Raji (cell line): ENCODE measurements around the gene MMP19.
A peak's percentile ranks its signal among the peaks of the same experiment; 100 is the strongest.

ENCODE experiments used
- POLR2A ChIP-seq: IDR thresholded peaks from 2 replicates; pipeline ENCODE4 v1.6.1; 2011; ENCODE audit warnings: low read depth, low read length, control low read depth; ENCODE audit not compliant: insufficient read depth

MMP19 gene

GRCh38 chr12:55827806-55828205 is 14.9 kb downstream of the MMP19 start:
- TF ChIP-seq POLR2A = no peak

- no peak for TF ChIP-seq POLR2A
Measured at GRCh38 chr12:55824726-55825125, 18.0 kb downstream of the MMP19 start.

GRCh38 chr12:55823419-55823818 is 19.3 kb downstream of the MMP19 start:
- TF ChIP-seq POLR2A = no peak

- no peak for TF ChIP-seq POLR2A
Measured at GRCh38 chr12:55822228-55822627, 20.5 kb downstream of the MMP19 start.

- no peak for TF ChIP-seq POLR2A
Measured at GRCh38 chr12:55820679-55821078, 22.1 kb downstream of the MMP19 start.

- TF ChIP-seq POLR2A = no peak
Measured at GRCh38 chr12:55818886-55819285, 23.9 kb downstream of the MMP19 start.

- TF ChIP-seq POLR2A = no peak
Measured at GRCh38 chr12:55818140-55818728, 24.5 kb downstream of the MMP19 start.

GRCh38 chr12:55817345-55818139 is 25.2 kb downstream of the MMP19 start, which contains the start of the genes ORMDL2 and SARNP:
ORMDL2 (plus strand) TSS chr12:55818041; CDS start chr12:55819000, 959 bp downstream.
SARNP (minus strand) TSS chr12:55817724; CDS start chr12:55817701, 23 bp downstream.
- TF ChIP-seq POLR2A = peak; percentile 81

- no peak for TF ChIP-seq POLR2A
Measured at GRCh38 chr12:55816881-55817344, 25.8 kb downstream of the MMP19 start.

- TF ChIP-seq POLR2A = no peak
Measured at GRCh38 chr12:55815473-55815872, 27.3 kb downstream of the MMP19 start.

- no peak for TF ChIP-seq POLR2A
Measured at GRCh38 chr12:55814257-55814656, 28.5 kb downstream of the MMP19 start.

GRCh38 chr12:55812088-55812487 is 30.6 kb downstream of the MMP19 start:
- TF ChIP-seq POLR2A = no peak

- no peak for TF ChIP-seq POLR2A
Measured at GRCh38 chr12:55809274-55809673, 33.5 kb downstream of the MMP19 start.

- no peak for TF ChIP-seq POLR2A
Measured at GRCh38 chr12:55806982-55807381, 35.8 kb downstream of the MMP19 start.

- TF ChIP-seq POLR2A = no peak
Measured at GRCh38 chr12:55797550-55797949, 45.2 kb downstream of the MMP19 start.

GRCh38 chr12:55797068-55797467 is 45.7 kb downstream of the MMP19 start:
- no peak for TF ChIP-seq POLR2A

- no peak for TF ChIP-seq POLR2A
Measured at GRCh38 chr12:55795950-55796349, 46.8 kb downstream of the MMP19 start.

- TF ChIP-seq POLR2A = no peak
Measured at GRCh38 chr12:55789893-55790292, 52.8 kb downstream of the MMP19 start.
